HS-27A (cell line): Measurements from ENCODE around the gene HDLBP.

Source experiments
- DNase-seq: peaks from one replicate; pipeline ENCODE4 v3.0.0-alpha.2; 2012; ENCODE audit warnings: low read depth, missing footprints

HDLBP gene

GRCh38 chr2:241228081-241228859 lies 87.2 kb downstream of the HDLBP start:
- no peak for DNase-seq

DNA sequence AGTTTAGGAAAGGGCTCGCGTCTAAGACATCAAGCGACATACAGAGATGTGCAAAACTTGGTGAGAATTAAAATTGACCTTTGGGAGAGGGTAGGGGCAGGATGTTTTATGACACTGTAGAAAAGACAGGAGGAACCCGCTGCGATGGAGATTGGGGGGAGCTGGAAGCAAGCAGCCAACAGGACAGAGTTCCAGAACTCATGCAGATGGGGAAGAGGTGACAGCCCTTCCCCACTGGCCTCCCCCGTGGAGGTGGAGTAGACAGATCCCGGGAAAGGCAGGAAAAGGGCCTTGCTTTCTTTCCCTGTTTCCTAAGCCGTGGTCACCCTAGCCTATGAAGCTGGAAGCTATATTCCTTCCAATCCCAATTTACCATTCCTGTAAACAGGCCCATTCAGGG lies 87.9 kb downstream of the HDLBP start:
- DNase-seq: no peak

GRCh38 chr2:241226723-241227572 lies 88.5 kb downstream of the HDLBP start:
- no peak for DNase-seq

- no peak for DNase-seq
Measured at GRCh38 chr2:241225983-241226382, 89.5 kb downstream of the HDLBP start.

GRCh38 chr2:241225545-241225944 lies 89.9 kb downstream of the HDLBP start:
- DNase-seq: no peak

DNA sequence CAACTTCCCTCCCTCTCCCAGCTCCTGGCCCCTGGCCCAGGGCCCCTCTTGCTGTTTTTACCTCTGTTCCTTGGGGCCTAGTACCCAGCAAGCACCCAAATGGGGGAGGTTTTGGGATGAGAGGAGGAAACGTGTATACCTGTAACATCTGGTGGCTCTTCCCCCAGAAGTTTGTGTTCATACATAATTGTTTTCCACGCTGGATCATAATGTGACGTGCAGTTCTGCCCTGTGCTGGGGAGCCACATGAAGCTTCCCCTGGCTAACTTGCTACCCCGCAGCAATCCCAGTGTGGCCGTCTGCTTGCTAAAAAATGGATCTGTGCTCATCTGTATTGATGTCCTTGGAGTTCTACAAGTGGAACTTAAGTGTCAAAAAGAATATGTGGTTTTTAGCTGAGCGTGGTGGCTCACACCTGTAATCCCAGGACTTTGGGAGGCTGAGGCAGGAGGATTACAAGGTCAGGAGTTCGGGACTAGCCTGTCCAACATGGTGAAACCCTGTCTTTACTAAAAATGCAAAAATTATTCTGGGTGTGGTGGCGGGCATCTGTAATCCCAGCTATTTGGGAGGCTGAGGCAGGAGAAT lies 90.5 kb downstream of the HDLBP start:
- no peak for DNase-seq

DNA sequence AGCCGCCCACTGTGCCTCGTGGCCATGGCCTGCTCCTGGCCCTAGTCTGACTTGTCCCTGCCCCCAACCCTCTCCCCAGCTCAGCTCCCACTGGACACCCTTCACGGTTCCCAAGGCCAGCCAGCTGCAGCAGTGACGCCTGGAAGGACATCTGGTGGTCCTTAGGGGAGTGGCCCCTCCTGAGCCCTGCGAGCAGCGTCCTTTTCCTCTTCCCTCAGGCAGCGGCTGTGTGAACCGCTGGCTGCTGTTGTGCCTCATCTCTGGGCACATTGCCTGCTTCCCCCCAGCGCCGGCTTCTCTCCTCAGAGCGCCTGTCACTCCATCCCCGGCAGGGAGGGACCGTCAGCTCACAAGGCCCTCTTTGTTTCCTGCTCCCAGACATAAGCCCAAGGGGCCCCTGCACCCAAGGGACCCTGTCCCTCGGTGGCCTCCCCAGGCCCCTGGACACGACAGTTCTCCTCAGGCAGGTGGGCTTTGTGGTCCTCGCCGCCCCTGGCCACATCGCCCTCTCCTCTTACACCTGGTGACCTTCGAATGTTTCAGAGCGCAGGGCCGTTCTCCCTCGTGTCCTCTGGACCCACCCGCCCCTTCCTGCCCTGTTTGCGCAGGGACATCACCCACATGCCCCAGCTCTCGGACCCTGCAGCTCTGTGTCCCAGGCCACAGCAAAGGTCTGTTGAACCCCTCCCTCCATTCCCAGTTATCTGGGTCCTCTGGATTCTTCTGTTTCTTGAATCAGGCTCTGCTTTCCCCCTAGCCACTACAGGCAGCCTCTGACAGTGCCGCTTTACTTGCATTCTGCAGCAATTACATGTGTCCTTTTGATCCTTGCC lies 91.2 kb downstream of the HDLBP start:
- no peak for DNase-seq

DNA sequence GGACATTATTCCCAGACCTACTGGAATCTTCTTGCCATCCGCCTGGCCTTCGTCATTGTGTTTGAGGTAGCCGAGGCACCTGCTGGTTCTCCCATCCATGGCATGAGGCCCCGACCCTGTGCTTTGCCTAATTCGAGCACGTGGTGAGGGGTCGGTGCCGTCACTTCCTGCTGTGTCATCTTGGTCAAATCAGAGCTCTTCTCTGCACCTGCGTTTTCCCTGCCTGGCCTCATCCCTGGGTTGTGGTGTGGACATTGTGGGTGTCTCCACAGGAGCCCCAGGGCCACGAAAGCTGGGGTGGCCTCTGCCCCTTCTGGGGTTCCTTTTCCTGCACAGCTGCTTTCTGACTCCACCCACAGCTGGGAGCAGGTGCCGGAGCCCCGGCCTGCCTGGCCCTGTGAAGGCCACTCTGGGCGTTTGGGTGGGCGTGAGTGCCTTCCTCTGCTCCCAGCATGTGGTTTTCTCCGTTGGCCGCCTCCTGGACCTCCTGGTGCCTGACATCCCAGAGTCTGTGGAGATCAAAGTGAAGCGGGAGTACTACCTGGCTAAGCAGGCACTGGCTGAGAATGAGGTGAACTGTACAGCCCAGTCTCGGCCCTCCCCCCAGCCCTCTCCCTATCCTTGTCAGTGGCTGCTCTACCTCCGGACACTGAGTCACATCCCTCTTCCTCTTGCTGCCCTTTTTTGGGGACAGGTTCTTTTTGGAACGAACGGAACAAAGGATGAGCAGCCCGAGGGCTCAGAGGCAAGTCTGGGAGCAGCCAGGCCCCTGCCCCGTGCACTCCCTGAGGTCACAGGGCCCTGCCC lies 92.1 kb downstream of the HDLBP start:
- DNase-seq: no peak

- no peak for DNase-seq
Measured at GRCh38 chr2:241219856-241220356, 95.6 kb downstream of the HDLBP start.

GRCh38 chr2:241219030-241219382 lies 96.5 kb downstream of the HDLBP start:
- DNase-seq: no peak

- no peak for DNase-seq
Measured at GRCh38 chr2:241218131-241219029, 97.1 kb downstream of the HDLBP start.

DNA sequence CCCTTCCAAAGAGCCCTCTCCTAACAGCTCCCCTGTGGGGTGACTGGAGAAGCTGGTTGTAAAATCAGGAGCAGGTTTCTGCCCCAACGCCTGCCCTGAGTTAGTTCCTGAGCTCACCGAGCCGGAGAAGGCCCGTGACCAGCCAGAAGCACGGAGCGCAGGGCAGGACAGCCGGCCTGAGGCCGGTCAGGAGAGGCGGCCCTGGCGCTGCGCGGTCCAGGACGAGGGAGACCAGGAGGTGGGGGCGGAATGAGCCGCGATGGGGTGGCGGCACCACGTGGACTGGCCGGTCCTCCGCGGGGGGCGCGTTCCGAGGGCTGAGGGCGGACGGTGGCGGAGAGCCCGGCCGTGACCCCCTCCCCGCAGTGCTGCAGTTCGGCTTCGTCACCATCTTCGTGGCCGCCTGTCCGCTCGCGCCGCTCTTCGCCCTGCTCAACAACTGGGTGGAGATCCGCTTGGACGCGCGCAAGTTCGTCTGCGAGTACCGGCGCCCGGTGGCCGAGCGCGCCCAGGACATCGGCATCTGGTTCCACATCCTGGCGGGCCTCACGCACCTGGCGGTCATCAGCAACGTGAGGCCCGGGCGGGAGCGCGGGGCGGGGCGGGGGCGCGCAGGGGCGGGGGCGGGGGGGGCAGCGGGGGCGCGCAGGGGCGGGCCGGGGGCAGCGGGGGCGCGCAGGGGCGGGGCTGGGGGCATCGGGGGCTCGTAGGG lies 98.0 kb downstream of the HDLBP start:
- no peak for DNase-seq

DNA sequence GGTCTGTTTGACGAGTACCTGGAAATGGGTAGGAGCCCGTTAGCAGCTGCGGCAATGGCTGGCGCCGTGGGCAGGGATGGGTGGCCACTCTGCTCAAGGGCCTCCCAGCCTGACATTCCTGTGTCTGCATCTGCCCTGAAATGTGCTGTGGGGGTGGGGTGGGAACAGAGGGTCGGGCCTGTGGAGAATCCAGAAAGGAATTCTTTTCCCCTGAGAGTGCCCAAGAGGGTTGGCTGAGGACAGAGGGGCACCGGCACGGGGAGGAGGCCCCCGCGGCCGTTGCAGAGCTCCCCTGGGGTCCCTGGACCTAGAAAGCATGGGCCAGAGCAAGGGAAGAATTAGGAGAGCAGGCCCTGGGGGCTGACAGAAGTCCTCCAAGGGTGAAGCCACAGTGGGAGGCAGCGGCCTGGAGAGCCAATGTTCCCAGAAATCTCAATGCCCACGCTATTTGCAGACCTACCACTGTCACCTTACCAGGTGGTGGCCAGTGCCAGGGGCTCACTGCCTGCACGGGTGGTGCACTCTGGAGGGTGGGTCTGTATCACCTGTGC lies 99.2 kb downstream of the HDLBP start:
- no peak for DNase-seq

DNA sequence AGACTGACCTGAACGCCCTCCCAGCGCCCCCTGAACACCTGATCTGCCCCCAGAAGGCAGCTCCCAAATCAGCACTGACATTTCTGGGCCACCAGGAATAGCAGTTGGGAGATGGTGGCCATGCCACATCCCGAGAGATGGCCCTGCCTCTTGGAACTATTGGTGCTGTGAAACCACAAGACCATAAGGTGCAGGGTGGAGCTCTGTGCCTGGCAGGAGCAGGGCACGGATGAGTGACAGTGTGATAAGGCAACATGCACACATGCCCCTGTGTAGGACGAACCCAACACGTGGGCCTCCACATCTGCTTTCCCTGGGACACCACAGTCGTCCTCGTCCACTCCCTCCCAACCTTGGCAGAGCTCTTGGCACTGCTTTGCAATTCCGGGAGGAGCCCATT lies 100.1 kb downstream of the HDLBP start:
- no peak for DNase-seq

- DNase-seq: no peak
Measured at GRCh38 chr2:241214766-241215165, 100.7 kb downstream of the HDLBP start.

GRCh38 chr2:241214209-241214608 lies 101.3 kb downstream of the HDLBP start:
- DNase-seq: no peak

DNA sequence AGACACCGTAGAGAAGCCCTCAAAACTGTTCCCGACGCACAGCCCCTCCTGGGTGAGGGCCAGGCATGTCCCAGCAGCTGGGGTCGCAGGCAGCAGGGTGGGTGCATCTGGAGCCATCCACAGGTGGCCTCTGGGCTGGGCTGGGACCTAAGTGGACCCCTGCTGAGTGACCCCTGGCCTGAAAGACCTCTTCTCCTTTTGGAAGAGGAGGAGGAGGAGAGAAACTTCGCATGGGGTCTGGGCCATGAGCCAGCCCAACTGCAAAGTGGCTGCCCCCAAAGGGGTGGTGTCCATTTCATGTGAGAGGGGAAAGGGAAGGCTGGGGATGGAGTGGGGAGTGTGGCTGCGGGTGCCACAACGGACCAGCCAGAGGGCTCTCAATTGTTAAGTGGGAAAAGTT lies 101.9 kb downstream of the HDLBP start:
- DNase-seq: no peak

DNA sequence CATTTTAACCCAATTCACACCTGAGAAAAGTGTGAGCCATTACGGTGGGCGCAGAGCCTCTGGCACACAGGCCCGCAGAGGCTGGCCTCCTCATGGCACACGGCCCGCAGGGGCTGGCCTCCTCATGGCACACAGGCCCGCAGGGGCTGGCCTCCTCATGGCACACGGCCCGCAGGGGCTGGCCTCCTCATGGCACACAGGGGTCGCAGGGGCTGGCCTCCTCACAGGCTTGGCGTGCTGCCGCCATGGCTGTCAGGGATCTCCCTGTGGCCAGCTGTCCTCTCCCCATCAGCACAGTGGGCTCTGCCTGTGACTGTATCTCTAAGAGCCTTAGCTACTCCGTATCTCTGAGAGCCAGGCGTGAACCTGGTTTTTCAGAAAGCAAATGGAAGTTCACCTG lies 102.4 kb downstream of the HDLBP start:
- no peak for DNase-seq

GRCh38 chr2:241211276-241211675 lies 104.2 kb downstream of the HDLBP start:
- DNase-seq: no peak
